CD4-positive, alpha-beta memory T cell (primary cell): ENCODE measurements around the gene MYH16. TPM values are rescaled to one million over a fixed set of nuclear protein-coding genes. Genes with fewer than 3 reads are reported as not detected.
A peak's percentile ranks its signal among the peaks of the same experiment; 100 is the strongest.
"Not testable (repeated sequence)": the region's sequence is repeated elsewhere in the genome, so short reads cannot be mapped to it uniquely, and the experiment has no call there.

ENCODE experiments used
- CTCF ChIA-PET: fragments of 350-600 bp; sonication (Branson Sonifier 250); formaldehyde crosslinking; loops from one replicate; lab custom pipeline; 2021; ENCODE audit warnings: inconsistent platforms; ENCODE audit not compliant: partially characterized antibody; lab: Charles Lee
- POLR2A ChIA-PET: fragments of 350-600 bp; sonication (Branson Sonifier 250); formaldehyde crosslinking; loops from one replicate; lab custom pipeline; 2021; ENCODE audit not compliant: partially characterized antibody; lab: Charles Lee
- DNase-seq, 5 donors: peaks; one replicate each; pipeline versions ENCODE4 v3.0.0 to v3.0.0-alpha.2; 2020 to 2022; ENCODE audit warnings: mixed read lengths in 1 of 5
- H3K27ac ChIP-seq: one replicate; pipeline ENCODE4 v1.7.0; 2013; ENCODE audit warnings: low read depth, low read length
- H3K27me3 ChIP-seq: 2 replicates; pipeline ENCODE4 v1.7.0; 2013; ENCODE audit warnings: mild to moderate bottlenecking, low read length, moderate library complexity; ENCODE audit not compliant: insufficient read depth
- H3K36me3 ChIP-seq: 2 replicates; pipeline ENCODE4 v1.7.0; 2013; ENCODE audit warnings: mild to moderate bottlenecking, low read length, moderate library complexity; ENCODE audit not compliant: insufficient read depth
- H3K4me1 ChIP-seq: 2 replicates; pipeline ENCODE4 v1.7.0; 2013; ENCODE audit warnings: mild to moderate bottlenecking, low read length, moderate library complexity; ENCODE audit not compliant: insufficient read depth
- H3K4me3 ChIP-seq, 2 donors: one replicate each; pipeline ENCODE4 v1.7.0; 2013; ENCODE audit warnings: low read length in 2 of 2, mild to moderate bottlenecking in 1 of 2
- H3K9me3 ChIP-seq, 2 donors: one replicate each; pipeline ENCODE4 v1.7.0; 2013; ENCODE audit warnings: low read length in 2 of 2, control low read depth in 1 of 2; ENCODE audit not compliant: control insufficient read depth in 1 of 2
- H3K27ac Mint-ChIP-seq, 7 donors: one replicate each; pipeline ENCODE4 v1.8.0; 2020 to 2021; ENCODE audit warnings: mixed read lengths in 7 of 7, mild to moderate bottlenecking in 6 of 7, inconsistent platforms in 3 of 7, moderate library complexity in 3 of 7
- H3K27me3 Mint-ChIP-seq, 2 donors: one replicate each; pipeline ENCODE4 v1.8.0; 2020 to 2021; ENCODE audit warnings: mixed read lengths in 2 of 2
- H3K36me3 Mint-ChIP-seq, 2 donors: one replicate each; pipeline ENCODE4 v1.8.0; 2020 to 2021; ENCODE audit warnings: mixed read lengths in 2 of 2, inconsistent platforms in 1 of 2, mild to moderate bottlenecking in 1 of 2
- H3K4me1 Mint-ChIP-seq, 4 donors: one replicate each; pipeline ENCODE4 v1.8.0; 2020 to 2021; ENCODE audit warnings: mixed read lengths in 4 of 4, mild to moderate bottlenecking in 1 of 4
- H3K4me3 Mint-ChIP-seq, 8 donors: one replicate each; pipeline ENCODE4 v1.8.0; 2020 to 2021; ENCODE audit warnings: mixed read lengths in 8 of 8, mild to moderate bottlenecking in 7 of 8, moderate library complexity in 6 of 8, inconsistent platforms in 3 of 8
- H3K9me3 Mint-ChIP-seq, 8 donors: one replicate each; pipeline ENCODE4 v1.8.0; 2020 to 2021; ENCODE audit warnings: mixed read lengths in 8 of 8, mild to moderate bottlenecking in 5 of 8, inconsistent platforms in 3 of 8, moderate library complexity in 1 of 8
- intact Hi-C: fragments of 100-400 bp; cut with micrococcal nuclease; formaldehyde crosslinking; loops from one replicate; pipeline ENCODE4 v1.15.1; 2023
- polyA plus RNA-seq, 2 donors: library from polyadenylated mRNA; unstranded; fragments of 300-500 nt; fragmentation: Illumina TruSeq; gene quantifications; one replicate each; pipeline ENCODE4 v1.2.3, GENCODE V29; 2021
- total RNA-seq, 2 experiments: library from RNA; stranded (reverse); gene quantifications; one replicate each; pipeline ENCODE4 v1.2.3, GENCODE V29; 2021

Gene MYH16
- total RNA-seq, result not detected
- not detected for polyA plus RNA-seq

DNA sequence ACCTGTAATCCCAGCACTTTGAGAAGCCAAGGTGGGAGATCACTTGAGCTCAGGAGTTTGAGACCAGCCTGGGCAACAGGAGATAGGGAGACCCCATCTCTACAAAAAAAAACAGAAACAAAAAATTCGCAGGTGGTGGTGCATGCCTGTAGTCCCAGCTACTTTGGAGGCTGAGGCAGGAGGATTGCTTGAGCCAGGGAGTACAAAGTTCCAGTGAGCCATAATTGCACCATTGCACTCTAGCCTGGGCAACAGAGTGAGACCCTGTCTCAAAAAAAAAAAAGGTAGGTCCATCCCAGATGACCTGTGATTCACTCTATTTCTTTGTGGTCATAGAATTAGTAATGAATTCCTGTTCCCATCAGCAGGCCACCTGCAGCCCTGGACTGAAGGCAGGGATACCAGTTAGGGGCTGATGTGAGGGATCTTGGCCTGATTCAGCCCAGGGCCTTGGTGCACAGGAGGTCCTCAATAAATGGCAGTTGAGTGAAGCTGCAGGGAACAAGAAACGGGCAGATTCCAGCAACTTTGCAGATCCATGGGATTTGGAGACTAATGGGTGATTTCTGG lies at the start of gene MYH16:
Gene MYH16 (plus strand): TSS at position 364 of the 570 bp plus-strand sequence.
- Mint-ChIP-seq H3K27ac (no peak within 1 kb of the TSS), H3K9me3 (no peaks in the 10 kb centered on the region), H3K4me3 (peak within 1 kb of the TSS in 2 of 8 donors; percentile 26 to 29), H3K4me1 (peaks cover 2 to 11% (median 9%) of the 10 kb centered on the region in 4 donors), H3K27me3 (peaks cover 0 to 4% of the 10 kb centered on the region in 2 donors), H3K36me3 (no peaks in the 10 kb centered on the region)
- Histone ChIP-seq H3K27ac (no peak within 1 kb of the TSS), H3K36me3 (no peaks in the 10 kb centered on the region), H3K27me3 (no peaks in the 10 kb centered on the region), H3K9me3 (no peaks in the 10 kb centered on the region), H3K4me1 (peaks cover 4% of the 10 kb centered on the region), H3K4me3 (no peak within 1 kb of the TSS)
- intact Hi-C loops, result no loop called here
- ChIA-PET POLR2A (no interaction called here), CTCF (no interaction called here)
- DNase-seq, result no peak

DNA sequence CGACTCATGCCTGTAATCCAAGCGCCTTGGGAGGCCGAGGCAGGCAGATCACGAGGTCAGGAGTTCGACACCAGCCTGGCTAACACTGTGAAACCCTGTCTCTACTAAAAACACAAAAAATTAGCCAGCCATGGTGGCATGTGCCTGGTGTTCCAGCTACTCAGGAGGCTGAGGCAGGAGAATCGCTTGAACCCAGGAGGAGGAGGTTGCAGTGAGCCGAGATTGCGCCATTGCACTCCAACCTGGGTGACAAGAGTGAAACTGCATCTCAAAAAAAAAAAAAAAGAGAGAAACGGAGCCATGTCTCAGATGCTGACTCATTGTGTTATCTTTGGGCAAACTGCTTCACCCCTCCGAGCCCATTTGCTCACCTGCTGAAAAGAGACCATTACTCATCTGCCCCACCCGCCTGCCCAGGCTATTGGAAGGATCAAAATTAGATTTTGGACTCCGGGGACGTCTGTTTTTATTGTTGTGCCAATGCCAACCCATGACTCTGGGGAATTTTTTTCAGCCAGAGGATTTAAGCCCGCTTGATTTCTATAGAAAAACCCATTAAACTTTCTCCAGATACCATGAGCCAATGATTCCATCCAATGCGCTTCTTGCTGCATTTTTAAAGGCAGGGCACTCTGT lies 48.3 kb upstream of the MYH16 start:
- H3K4me3 Mint-ChIP-seq, H3K4me1 ChIP-seq, H3K4me3 ChIP-seq, intact Hi-C loops, H3K9me3 Mint-ChIP-seq, H3K4me1 Mint-ChIP-seq, H3K27me3 ChIP-seq, H3K27ac ChIP-seq, POLR2A ChIA-PET, H3K27ac Mint-ChIP-seq, H3K9me3 ChIP-seq, H3K27me3 Mint-ChIP-seq, DNase-seq, H3K36me3 ChIP-seq, CTCF ChIA-PET, H3K36me3 Mint-ChIP-seq: not testable (repeated sequence)

DNA sequence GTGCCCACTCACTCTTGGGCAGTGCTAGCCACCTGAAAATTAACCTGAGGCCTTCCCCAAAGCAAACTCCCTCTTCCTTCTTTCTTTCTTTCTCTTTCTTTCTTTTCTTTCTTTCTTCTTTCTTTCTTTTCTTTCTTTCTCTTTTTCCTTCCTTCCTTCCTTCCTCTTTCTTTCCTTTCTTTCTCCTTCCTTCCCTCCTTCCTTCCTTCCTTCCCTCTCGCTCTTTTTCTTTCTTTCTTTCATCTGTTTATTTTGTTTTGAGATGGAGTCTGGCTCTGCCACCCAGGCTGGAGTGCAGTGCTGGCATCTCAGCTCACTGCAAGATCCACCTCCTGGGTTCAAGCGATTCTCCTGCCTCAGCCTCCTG lies 47.8 kb upstream of the MYH16 start:
- no peak overlapping the region for H3K27ac ChIP-seq
- DNase-seq, result no peak
- H3K27ac Mint-ChIP-seq, result no peak overlapping the region
- H3K36me3 ChIP-seq, result no peaks in the 10 kb centered on the region
- ChIA-PET CTCF (no interaction called here), POLR2A (no interaction called here)
- intact Hi-C loops, result no loop called here
- peaks cover 1 to 4% of the 10 kb centered on the region in 2 donors for H3K27me3 Mint-ChIP-seq
- H3K4me3 Mint-ChIP-seq, result no peak overlapping the region
- H3K4me3 ChIP-seq, result no peak overlapping the region
- no peaks in the 10 kb centered on the region for H3K4me1 ChIP-seq
- peaks cover 0 to 4% (median 0%) of the 10 kb centered on the region in 4 donors for H3K4me1 Mint-ChIP-seq
- peaks cover 0 to 2% (median 0%) of the 10 kb centered on the region in 8 donors for H3K9me3 Mint-ChIP-seq
- H3K9me3 ChIP-seq, result no peaks in the 10 kb centered on the region
- no peaks in the 10 kb centered on the region for H3K36me3 Mint-ChIP-seq
- no peaks in the 10 kb centered on the region for H3K27me3 ChIP-seq

GRCh38 chr7:99229234-99229633 lies 43.4 kb upstream of the MYH16 start:
- Histone ChIP-seq H3K4me3 (no peak overlapping the region), H3K4me1 (no peaks in the 10 kb centered on the region), H3K9me3 (no peaks in the 10 kb centered on the region), H3K27ac (no peak overlapping the region), H3K36me3 (no peaks in the 10 kb centered on the region), H3K27me3 (no peaks in the 10 kb centered on the region)
- POLR2A ChIA-PET, result no interaction called here
- no peaks in the 10 kb centered on the region for H3K4me1 Mint-ChIP-seq
- H3K9me3 Mint-ChIP-seq, result no peaks in the 10 kb centered on the region
- H3K27ac Mint-ChIP-seq, result no peak overlapping the region
- no peaks in the 10 kb centered on the region for H3K36me3 Mint-ChIP-seq
- intact Hi-C loops, result no loop called here
- no peak overlapping the region for H3K4me3 Mint-ChIP-seq
- DNase-seq, result no peak
- CTCF ChIA-PET, result no interaction called here
- H3K27me3 Mint-ChIP-seq, result peaks cover 2 to 5% of the 10 kb centered on the region in 2 donors

- H3K27ac Mint-ChIP-seq, result no peak overlapping the region
- CTCF ChIA-PET, result no interaction called here
- Histone ChIP-seq H3K27ac (no peak overlapping the region), H3K4me3 (no peak overlapping the region), H3K36me3 (no peaks in the 10 kb centered on the region), H3K27me3 (no peaks in the 10 kb centered on the region), H3K9me3 (no peaks in the 10 kb centered on the region), H3K4me1 (no peaks in the 10 kb centered on the region)
- H3K9me3 Mint-ChIP-seq, result peaks cover 0 to 3% (median 0%) of the 10 kb centered on the region in 8 donors
- H3K27me3 Mint-ChIP-seq, result peaks cover 0 to 4% of the 10 kb centered on the region in 2 donors
- DNase-seq, result no peak
- POLR2A ChIA-PET, result interaction anchor here (0.6 kb wide), 1 partner anchor 39 kb away, joined by 3 read pairs; no protein-coding TSS in a partner anchor
- H3K36me3 Mint-ChIP-seq, result no peaks in the 10 kb centered on the region
- no peak overlapping the region for H3K4me3 Mint-ChIP-seq
- intact Hi-C loops, result no loop called here
- H3K4me1 Mint-ChIP-seq, result no peaks in the 10 kb centered on the region
Observed at GRCh38 chr7:99232082-99232770, 40.4 kb upstream of the MYH16 start.

- H3K4me1 Mint-ChIP-seq, H3K36me3 Mint-ChIP-seq, CTCF ChIA-PET, H3K27ac ChIP-seq, H3K4me3 ChIP-seq, H3K27me3 Mint-ChIP-seq, intact Hi-C loops, H3K4me3 Mint-ChIP-seq, DNase-seq, H3K4me1 ChIP-seq, H3K27me3 ChIP-seq, H3K36me3 ChIP-seq, H3K9me3 ChIP-seq, H3K27ac Mint-ChIP-seq, H3K9me3 Mint-ChIP-seq: not testable (repeated sequence)
- POLR2A ChIA-PET, result interaction anchor here (0.6 kb wide), 1 partner anchor 38 kb away, joined by 3 read pairs; no protein-coding TSS in a partner anchor
Observed at GRCh38 chr7:99232955-99233354, 39.7 kb upstream of the MYH16 start.

DNA sequence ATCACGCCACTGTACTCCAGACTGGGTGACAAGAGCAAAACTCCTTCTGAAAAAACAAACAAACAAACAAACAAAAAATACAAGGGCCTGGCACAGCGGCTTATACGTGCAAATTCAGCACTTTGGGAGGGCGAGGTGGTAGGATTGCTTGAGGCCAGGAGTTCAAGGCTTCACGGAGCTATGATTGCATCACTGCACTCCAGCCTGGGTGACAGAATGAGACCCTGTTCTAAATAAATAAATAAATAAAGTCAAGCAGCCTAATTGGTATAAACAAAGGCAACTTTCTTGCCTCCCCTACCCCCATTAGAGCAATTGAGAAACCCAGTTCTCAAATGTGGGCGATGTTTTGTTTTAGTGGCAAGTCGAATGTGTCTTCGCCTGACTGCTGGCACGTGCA lies 38.5 kb upstream of the MYH16 start:
- no peak overlapping the region for H3K4me3 ChIP-seq
- H3K9me3 ChIP-seq, result no peaks in the 10 kb centered on the region
- no peaks in the 10 kb centered on the region for H3K36me3 Mint-ChIP-seq
- peaks cover 0 to 8% (median 0%) of the 10 kb centered on the region in 8 donors for H3K9me3 Mint-ChIP-seq
- no peaks in the 10 kb centered on the region for H3K4me1 ChIP-seq
- ChIA-PET CTCF (no interaction called here), POLR2A (no interaction called here)
- H3K4me1 Mint-ChIP-seq, result no peaks in the 10 kb centered on the region
- peaks cover 0 to 9% of the 10 kb centered on the region in 2 donors for H3K27me3 Mint-ChIP-seq
- no peak for DNase-seq
- H3K4me3 Mint-ChIP-seq, result no peak overlapping the region
- H3K27ac Mint-ChIP-seq, result no peak overlapping the region
- no peak overlapping the region for H3K27ac ChIP-seq
- intact Hi-C loops, result no loop called here
- no peaks in the 10 kb centered on the region for H3K36me3 ChIP-seq
- H3K27me3 ChIP-seq, result no peaks in the 10 kb centered on the region
